PC-9 (cell line): ENCODE measurements around the gene ANKRD16. TPM values are rescaled to one million over a fixed set of nuclear protein-coding genes. Genes with fewer than 3 reads are reported as not detected.

Source experiments
- BruUV-seq: library from RNA; stranded (reverse); fragments of 400-500 nt; replicated peaks from 2 replicates; lab custom pipeline; 2021; lab: Mats Ljungman, UMichigan
- CTCF ChIA-PET: fragments of 300-600 bp; sonication (Branson Sonifier 250); formaldehyde crosslinking; loops from one replicate; lab custom pipeline; 2022; ENCODE audit warnings: antibody characterized with exemption; lab: Charles Lee
- POLR2A ChIA-PET: fragments of 300-600 bp; sonication (Branson Sonifier 250); formaldehyde crosslinking; loops from one replicate; lab custom pipeline; 2022; ENCODE audit warnings: antibody characterized with exemption; ENCODE audit not compliant: unreplicated experiment; lab: Charles Lee
- DNase-seq, 2 experiments: peaks; one replicate each; pipeline versions ENCODE4 v3.0.0 to v3.0.0-alpha.2; 2015 to 2022; ENCODE audit warnings: mixed read lengths in 1 of 2
- H2AFZ ChIP-seq: fragments of 200-600 bp; sonication (generic); 2 replicates; pipeline ENCODE4 v1.8.1; 2017; ENCODE audit warnings: antibody characterized with exemption
- H3F3A ChIP-seq: fragments of 200-600 bp; sonication (generic); 2 replicates; pipeline ENCODE4 v1.8.1; 2017; ENCODE audit warnings: antibody characterized with exemption, mild to moderate bottlenecking, low read depth; ENCODE audit not compliant: insufficient read depth
- H3K27ac ChIP-seq: fragments of 200-600 bp; sonication (generic); 2 replicates; pipeline ENCODE4 v1.6.1; 2016; ENCODE audit warnings: mixed run types
- H3K27me3 ChIP-seq: fragments of 200-600 bp; sonication (generic); 2 replicates; pipeline ENCODE4 v1.6.1; 2016; ENCODE audit warnings: low read depth, mixed run types; ENCODE audit not compliant: insufficient read depth
- H3K36me3 ChIP-seq: fragments of 200-600 bp; sonication (generic); 2 replicates; pipeline ENCODE4 v1.6.1; 2016; ENCODE audit warnings: low read depth, mixed run types
- H3K4me1 ChIP-seq: fragments of 200-600 bp; sonication (generic); replicated peaks from 2 replicates; pipeline ENCODE4 v1.6.1; 2016; ENCODE audit warnings: mixed run types; ENCODE audit not compliant: insufficient read depth
- H3K4me2 ChIP-seq: fragments of 200-600 bp; sonication (generic); 2 replicates; pipeline ENCODE4 v1.6.1; 2017; ENCODE audit warnings: mixed run types
- H3K4me3 ChIP-seq: fragments of 200-600 bp; sonication (generic); 2 replicates; pipeline ENCODE4 v1.6.1; 2016; ENCODE audit warnings: mixed run types
- H3K79me2 ChIP-seq: fragments of 200-600 bp; sonication (generic); 2 replicates; pipeline ENCODE4 v1.6.1; 2017; ENCODE audit warnings: low read depth, mixed run types
- H3K9me2 ChIP-seq: fragments of 200-600 bp; sonication (generic); 2 replicates; pipeline ENCODE4 v1.8.1; 2017; ENCODE audit warnings: mild to moderate bottlenecking; ENCODE audit not compliant: insufficient read depth
- H3K9me3 ChIP-seq: fragments of 200-600 bp; sonication (generic); 2 replicates; pipeline ENCODE4 v1.8.1; 2016; ENCODE audit warnings: low read depth; ENCODE audit not compliant: insufficient read depth
- H4K20me1 ChIP-seq: fragments of 200-600 bp; sonication (generic); 2 replicates; pipeline ENCODE4 v1.8.1; 2017; ENCODE audit not compliant: insufficient read depth
- EZH2 ChIP-seq: fragments of 200-600 bp; sonication (generic); IDR thresholded peaks from 2 replicates; pipeline ENCODE4 v1.8.0; 2017; ENCODE audit warnings: antibody characterized with exemption, low read depth
- intact Hi-C: fragments of 100-400 bp; cut with micrococcal nuclease; formaldehyde crosslinking; loops from one replicate; pipeline ENCODE4 v1.10.0; 2022; ENCODE audit not compliant: unreplicated experiment
- total RNA-seq: library from RNA; stranded (reverse); gene quantifications from 2 replicates; pipeline ENCODE4 v1.2.3, GENCODE V29; 2021
- TF ChIP-seq, protein P1 (sequence below): fragments of 200-600 bp; sonication (generic); conservative IDR thresholded peaks from 2 replicates; pipeline ENCODE4 v1.6.1; 2017; ENCODE audit warnings: mixed run types, antibody characterized with exemption, mild to moderate bottlenecking, moderate library complexity

ANKRD16 gene
- total RNA-seq, 1 experiment from 2014 or later, result 9.8 TPM

- POLR2A ChIA-PET, result interaction anchor here (0.6 kb wide), 1 partner anchor 9 kb away, joined by 3 read pairs; no protein-coding TSS in a partner anchor
- CTCF ChIA-PET, result no interaction called here
- intact Hi-C loops, result no loop called here
Observed at GRCh38 chr10:5817322-5818047, 72.2 kb downstream of the ANKRD16 start.

DNA sequence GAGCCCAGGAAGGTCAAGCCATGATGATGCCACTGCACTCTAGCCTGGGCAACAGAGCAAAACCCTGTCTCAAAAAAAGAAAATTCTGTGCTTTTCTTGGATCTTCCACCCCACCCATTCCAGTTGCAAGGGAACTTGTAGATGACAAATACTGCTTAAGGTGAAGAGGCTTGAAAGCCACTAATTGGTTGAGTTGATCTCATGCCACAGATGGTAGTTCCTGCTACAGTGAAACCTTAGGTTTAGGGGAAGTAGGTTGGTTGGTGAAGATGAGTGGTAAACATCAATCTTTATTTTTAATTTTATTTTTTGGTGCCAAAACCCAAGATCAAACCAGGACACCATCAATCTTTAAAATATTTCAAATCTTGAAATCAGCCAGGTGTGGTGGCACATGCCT is 73.5 kb downstream of the ANKRD16 start:
- Histone ChIP-seq H4K20me1 (peaks cover 6% of the 10 kb centered on the region), H3K27ac (no peak overlapping the region), H3K4me2 (no peak overlapping the region), H2AFZ (no peak overlapping the region), H3K9me2 (no peaks in the 10 kb centered on the region), H3K36me3 (no peaks in the 10 kb centered on the region), H3K4me1 (peaks cover 11% of the 10 kb centered on the region), H3K4me3 (no peak overlapping the region), H3K9me3 (no peaks in the 10 kb centered on the region), H3K27me3 (no peaks in the 10 kb centered on the region), H3K79me2 (peaks cover 31% of the 10 kb centered on the region), H3F3A (peaks cover 7% of the 10 kb centered on the region; the same call in 1 of the 2 replicates)
- no peak for TF ChIP-seq EZH2
- TF ChIP-seq, protein P1, sequence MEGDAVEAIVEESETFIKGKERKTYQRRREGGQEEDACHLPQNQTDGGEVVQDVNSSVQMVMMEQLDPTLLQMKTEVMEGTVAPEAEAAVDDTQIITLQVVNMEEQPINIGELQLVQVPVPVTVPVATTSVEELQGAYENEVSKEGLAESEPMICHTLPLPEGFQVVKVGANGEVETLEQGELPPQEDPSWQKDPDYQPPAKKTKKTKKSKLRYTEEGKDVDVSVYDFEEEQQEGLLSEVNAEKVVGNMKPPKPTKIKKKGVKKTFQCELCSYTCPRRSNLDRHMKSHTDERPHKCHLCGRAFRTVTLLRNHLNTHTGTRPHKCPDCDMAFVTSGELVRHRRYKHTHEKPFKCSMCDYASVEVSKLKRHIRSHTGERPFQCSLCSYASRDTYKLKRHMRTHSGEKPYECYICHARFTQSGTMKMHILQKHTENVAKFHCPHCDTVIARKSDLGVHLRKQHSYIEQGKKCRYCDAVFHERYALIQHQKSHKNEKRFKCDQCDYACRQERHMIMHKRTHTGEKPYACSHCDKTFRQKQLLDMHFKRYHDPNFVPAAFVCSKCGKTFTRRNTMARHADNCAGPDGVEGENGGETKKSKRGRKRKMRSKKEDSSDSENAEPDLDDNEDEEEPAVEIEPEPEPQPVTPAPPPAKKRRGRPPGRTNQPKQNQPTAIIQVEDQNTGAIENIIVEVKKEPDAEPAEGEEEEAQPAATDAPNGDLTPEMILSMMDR, result no peak
- BruUV-seq, result no TSS peak
- no peak for DNase-seq
- ChIA-PET CTCF (no interaction called here), POLR2A (no interaction called here)
- intact Hi-C loops, result no loop called here

More at GRCh38 chr10:5817322-5818047, 72.2 kb downstream of the ANKRD16 start:
- no peak overlapping the region for H3K4me2 ChIP-seq
- peaks cover 7% of the 10 kb centered on the region; the same call in 1 of the 2 replicates for H3F3A ChIP-seq
- no peaks in the 10 kb centered on the region for H3K9me2 ChIP-seq
- BruUV-seq, result no TSS peak
- H4K20me1 ChIP-seq, result no peaks in the 10 kb centered on the region
- no peak overlapping the region for H3K4me3 ChIP-seq
- peaks cover 10% of the 10 kb centered on the region; the same call in 1 of the 2 replicates for H3K4me1 ChIP-seq
- H3K27me3 ChIP-seq, result no peaks in the 10 kb centered on the region
- no peak for DNase-seq
- no peak overlapping the region for H3K27ac ChIP-seq
- H3K36me3 ChIP-seq, result no peaks in the 10 kb centered on the region
- no peak overlapping the region for H2AFZ ChIP-seq
- no peaks in the 10 kb centered on the region for H3K9me3 ChIP-seq
- peaks cover 18% of the 10 kb centered on the region for H3K79me2 ChIP-seq
- no peak for TF ChIP-seq EZH2
- TF ChIP-seq, protein P1, result no peak

GRCh38 chr10:5814110-5815107 is 75.3 kb downstream of the ANKRD16 start:
- Histone ChIP-seq H4K20me1 (peaks cover 24% of the 10 kb centered on the region), H3F3A (peaks cover 7% of the 10 kb centered on the region; the same call in 1 of the 2 replicates), H3K9me3 (no peaks in the 10 kb centered on the region), H3K79me2 (peaks cover 49% of the 10 kb centered on the region), H3K4me1 (peaks cover 25% of the 10 kb centered on the region), H3K36me3 (no peaks in the 10 kb centered on the region), H3K27me3 (no peaks in the 10 kb centered on the region), H3K27ac (peak overlapping the region; percentile 94), H3K4me2 (peak overlapping the region; percentile 87), H3K4me3 (peak overlapping the region; percentile 99), H3K9me2 (no peaks in the 10 kb centered on the region), H2AFZ (peak overlapping the region; percentile 81)
- no peak for DNase-seq
- ChIA-PET POLR2A (interaction anchor here (0.6 to 1.5 kb wide), 3 partner anchors 76 to 805 kb away, joined by 3 to 28 read pairs (median 16); partner anchors contain the start of gene FBH1), CTCF (no interaction called here)
- no TSS peak for BruUV-seq
- intact Hi-C loops, result loop anchor here (5.0 kb wide), 1 partner anchor 73 kb away; the partner anchor contains the start of gene ANKRD16
- TF ChIP-seq, protein P1, result no peak
- no peak for TF ChIP-seq EZH2
